Gastroesophageal sphincter (tissue), 3 donors: ENCODE results near the gene DNMT1.

Source experiments
- CTCF ChIP-seq, 4 experiments: fragments of 200-600 bp in 2 of 4; fragments of 450-650 bp in 2 of 4; sonication (generic) in 1 of 4; IDR thresholded peaks; one replicate each; pipeline ENCODE4 v1.5.1; 2017 to 2019; ENCODE audit warnings: antibody characterized with exemption in 4 of 4, mild to moderate bottlenecking in 2 of 4, moderate library complexity in 2 of 4
- EP300 ChIP-seq: sonication (generic); formaldehyde crosslinking; IDR thresholded peaks from one replicate; pipeline ENCODE4 v1.6.1; 2017; ENCODE audit warnings: antibody characterized with exemption, mild to moderate bottlenecking
- POLR2AphosphoS5 ChIP-seq: sonication (generic); formaldehyde crosslinking; IDR thresholded peaks from one replicate; pipeline ENCODE4 v1.6.1; 2017; ENCODE audit warnings: antibody characterized with exemption

GRCh38 chr19:10114651-10115391 lies 79.9 kb downstream of the DNMT1 start:
- peak; percentile 12 for TF ChIP-seq POLR2AphosphoS5
- TF ChIP-seq EP300 = no peak
- no peak for TF ChIP-seq CTCF (IDR thresholded peaks at IDR 0.05)
